ENCODE results near the gene MTHFD1L.

- no peak for TF ChIP-seq SUZ12 (IDR thresholded peaks at IDR 0.05; ENCODE audit: extremely low read depth, insufficient read depth, insufficient read length)
- no peak for TF ChIP-seq ZNF274 (IDR thresholded peaks at IDR 0.05; ENCODE audit: low read depth, low read length)
Measured at GRCh38 chr6:151149793-151150192, 284.3 kb downstream of the MTHFD1L start.

Data from NT2/D1 (cell line).